ENCODE data around the gene RIC8A.
A peak's percentile ranks its signal among the peaks of the same experiment; 100 is the strongest.

DNA sequence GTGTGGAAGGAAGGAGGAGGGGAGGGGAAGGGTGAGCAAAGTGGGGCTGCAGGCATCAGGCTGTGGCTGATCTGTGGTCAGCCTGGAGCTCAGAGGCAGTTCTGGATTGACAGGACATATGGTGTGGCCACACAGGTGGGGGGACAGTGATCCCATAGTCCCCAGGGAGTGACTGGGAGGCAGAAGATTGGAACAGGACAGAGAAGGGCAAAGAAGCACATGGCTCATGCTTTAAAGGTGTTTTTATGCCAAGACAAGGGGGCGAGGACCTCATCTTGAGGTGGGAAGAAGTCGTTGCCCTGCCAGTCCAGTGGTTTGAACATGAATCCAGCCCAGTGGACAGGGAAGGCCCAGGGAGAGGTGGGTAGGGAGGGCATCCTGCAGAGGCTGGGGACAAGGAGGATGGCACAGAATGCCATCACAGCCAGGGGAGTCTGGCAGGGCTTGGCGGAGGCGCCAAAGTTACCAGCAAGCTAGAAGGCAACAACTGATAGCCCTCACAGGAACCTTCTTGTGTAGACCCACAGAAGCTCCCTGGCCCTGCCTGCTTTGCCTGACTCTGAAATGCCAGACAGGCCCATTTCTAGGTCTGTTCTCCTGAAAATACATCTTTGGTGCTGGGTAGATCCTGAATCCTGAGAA lies 3.4 kb upstream of the RIC8A start:
- TF ChIP-seq NR1H2 (CRISPR knock-in tag; IDR thresholded peaks at IDR 0.05; ENCODE audit: borderline replicate concordance, low read depth) (no peak), MED8 (CRISPR knock-in tag; IDR thresholded peaks at IDR 0.05; ENCODE audit: insufficient replicate concordance) (no peak), ZNF562 (CRISPR knock-in tag; IDR thresholded peaks at IDR 0.05; ENCODE audit: borderline replicate concordance) (no peak), EZH2 (conservative IDR thresholded peaks at IDR 0.05; ENCODE audit: low read depth, low read length) (no peak), AKAP8 (CRISPR knock-in tag; IDR thresholded peaks at IDR 0.05) (peak; percentile 41; the same call in 1 of the 2 replicates)
